GM19025 (cell line): ENCODE results near the gene MCCC1.
"Not testable (repeated sequence)": the region's sequence is repeated elsewhere in the genome, so short reads cannot be mapped to it uniquely, and the experiment has no call there.

Source experiments
- ATAC-seq: cut with Tn5 transposase; IDR thresholded peaks from one replicate; pipeline ENCODE4 v1.9.1; 2021; ENCODE audit warnings: mild to moderate bottlenecking, low read depth, moderate library complexity; ENCODE audit not compliant: unreplicated experiment

Gene MCCC1

DNA sequence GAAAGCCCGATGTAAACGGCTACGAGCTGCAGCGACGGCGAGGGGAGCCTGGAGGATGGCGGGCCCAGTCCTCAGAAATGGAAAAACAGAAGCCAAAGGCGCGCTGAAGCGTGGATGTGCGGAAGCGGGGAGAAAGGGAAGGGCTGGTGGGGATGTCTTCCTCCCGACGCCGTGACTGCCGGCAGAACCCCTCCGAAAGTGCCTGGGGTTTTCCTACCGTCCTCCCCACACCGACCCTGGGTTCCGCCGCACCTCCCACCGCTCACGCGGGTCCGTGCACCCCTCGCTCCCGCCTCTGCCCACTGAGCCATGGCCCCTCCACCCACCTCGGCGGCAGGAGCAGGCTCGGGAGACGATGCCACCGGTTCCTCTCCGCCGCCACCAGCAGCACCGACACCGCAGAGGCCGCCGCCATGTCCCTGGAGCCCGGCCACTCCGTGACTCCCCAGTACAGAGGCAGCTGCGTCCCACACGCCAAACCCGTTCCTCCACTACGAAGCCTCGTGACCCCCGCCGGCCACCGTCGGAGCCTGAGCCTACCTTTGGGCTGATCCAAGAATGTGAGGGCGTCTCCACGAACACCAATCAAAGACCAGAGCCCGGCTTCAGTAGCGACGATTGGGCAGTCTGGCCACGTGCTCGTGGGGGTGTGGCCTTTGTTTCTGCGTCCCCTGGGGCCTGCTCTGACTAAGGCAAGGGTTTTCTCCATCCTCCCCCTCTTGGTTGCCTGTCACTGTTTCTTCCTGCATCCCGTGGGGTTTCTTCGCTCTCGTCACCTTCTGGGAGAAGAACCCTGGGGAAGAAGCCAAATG, at the start of gene MCCC1:
Gene MCCC1 (minus strand): TSS at position 471 of the 812 bp plus-strand sequence. CDS start 56 bp downstream, at position 415.
- ATAC-seq = peak; percentile 97

DNA sequence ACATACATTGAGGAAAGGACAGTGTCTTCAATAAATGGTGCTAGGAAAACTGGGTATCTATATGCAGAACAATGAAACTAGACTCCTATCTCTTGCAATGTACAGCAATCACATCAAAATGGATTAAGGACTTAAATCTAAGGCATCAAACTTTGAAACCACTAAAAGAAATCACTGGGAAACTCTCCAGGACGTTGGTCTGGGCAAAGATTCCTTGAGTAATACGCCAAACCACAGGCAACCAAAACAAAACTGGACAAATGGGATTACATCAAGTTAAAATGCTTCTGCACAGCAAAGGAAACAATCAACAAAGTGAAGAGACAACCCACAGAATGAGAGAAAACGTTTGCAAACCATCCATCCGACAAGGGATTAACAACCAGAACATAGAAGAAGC, 48.8 kb upstream of the MCCC1 start:
- no peak for ATAC-seq

DNA sequence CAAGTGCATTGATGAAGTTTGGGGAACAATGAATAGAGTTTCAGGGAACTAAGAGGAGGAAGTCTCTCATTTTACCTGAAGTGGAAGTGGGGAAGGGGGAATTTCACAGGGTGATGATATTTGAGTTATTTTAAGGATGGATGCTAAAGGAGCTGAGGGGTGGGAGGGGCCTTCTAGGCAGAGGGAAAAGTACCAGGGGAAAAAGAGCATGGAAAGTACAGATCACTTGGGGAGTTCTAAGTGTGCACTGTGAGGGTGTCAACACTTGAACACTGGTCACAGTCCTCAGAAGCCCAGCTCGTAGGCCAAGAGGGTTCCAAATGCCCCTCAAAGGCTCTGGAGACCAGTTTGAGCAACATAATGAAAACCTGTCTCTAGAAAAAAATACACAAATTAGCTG, 45.1 kb upstream of the MCCC1 start:
- no peak for ATAC-seq

DNA sequence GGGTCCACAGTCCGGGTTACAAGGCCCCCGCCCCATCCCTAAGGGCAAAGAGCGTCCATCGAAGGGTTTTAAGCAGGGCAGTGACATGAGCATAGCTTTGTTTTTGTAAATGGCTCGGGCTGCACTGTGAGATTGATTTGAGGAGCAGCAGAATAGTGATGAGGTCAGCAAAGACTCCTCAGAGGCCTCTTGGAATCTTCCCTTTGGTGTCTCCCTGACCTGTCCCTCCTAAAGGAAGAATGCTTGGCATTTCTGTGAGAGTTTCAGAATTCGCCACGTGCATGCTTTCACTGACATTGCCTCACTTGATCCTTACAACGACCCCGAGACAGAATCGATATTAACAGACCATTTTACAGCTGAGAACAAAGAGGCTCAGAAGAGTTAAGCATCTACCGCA, 42.9 kb upstream of the MCCC1 start:
- no peak for ATAC-seq

DNA sequence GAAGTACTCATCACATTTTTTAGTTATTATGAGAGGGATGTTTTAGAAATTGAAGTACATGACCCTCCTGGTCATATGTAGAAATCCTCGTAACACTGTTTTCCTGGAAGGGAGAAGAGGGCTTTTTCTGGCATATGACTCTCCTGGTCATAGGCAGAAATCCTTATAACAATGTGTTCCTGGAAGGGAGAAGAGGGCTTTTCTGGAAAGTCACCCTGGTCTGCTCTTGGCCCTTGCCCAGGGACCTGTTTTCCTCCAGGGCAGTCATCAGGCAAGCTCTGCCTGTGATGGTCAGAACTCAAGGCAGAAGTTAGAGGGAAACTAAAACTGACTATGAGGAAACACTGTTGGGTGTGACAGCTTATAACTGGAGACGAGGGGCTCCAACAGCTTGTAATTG, 35.5 kb upstream of the MCCC1 start:
- no peak for ATAC-seq

DNA sequence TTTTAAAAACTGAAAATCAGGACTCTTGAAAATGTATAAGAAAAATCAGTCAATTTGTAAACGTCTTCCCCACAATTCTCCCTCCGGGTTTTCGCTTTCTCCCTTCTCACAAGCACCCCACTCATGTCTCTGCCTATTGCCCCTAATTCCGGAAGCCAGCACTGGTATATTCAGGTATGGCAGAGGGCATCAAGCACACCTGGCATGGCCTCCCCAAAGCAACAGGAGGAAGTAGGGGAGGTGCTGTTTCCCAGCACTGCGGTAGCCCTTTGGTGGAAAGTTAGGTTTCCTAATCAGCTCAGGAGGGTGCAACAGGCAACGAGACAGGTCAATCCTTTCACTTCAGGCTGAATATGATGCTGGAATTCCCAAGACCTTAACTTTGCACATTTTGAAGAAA, 33.1 kb upstream of the MCCC1 start:
- ATAC-seq = no peak

DNA sequence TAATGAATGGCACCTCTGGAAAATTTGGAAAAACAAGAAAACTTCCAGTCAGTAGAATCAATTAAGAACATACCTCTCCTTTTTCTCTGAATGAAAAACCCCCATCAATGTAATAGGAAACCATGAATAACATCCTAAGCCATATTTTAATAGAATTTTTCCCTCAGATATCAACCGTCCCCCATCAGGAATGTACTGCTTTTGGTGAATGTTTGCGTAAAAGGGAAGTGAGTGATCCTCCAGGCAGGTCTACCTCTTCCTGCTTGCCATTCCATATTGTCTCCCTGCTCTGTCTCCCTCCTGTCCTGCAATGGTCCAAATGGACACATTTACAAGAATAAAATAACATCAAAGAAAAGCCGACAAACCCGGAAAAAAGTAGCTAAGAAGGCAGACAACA, 32.4 kb upstream of the MCCC1 start:
- ATAC-seq = no peak

DNA sequence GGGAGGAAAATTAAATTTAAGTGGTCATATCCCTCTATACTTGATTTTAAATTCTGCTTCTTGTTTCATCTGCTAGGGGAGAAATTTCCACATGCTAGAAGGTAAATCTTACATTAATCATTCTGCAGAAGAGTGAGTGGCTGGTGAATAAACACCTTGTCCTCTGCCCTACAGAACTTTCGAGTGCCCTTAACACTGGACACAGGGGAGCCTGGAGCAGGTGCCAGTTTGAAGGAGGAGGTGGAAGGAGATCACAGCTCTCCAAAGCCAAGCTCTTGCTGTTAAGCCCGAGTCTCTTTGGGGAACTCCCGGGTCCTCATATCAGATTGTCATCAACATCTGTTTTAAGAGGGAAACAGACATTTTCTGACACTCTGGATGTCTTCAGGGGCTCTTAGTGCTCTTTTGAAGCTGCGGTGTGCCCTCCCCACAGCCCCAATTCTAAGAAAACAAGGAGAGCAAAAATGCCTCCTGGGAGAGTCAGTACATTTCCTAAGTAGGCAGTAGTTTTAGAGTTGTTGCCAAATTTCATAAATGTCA, 32.0 kb upstream of the MCCC1 start:
- no peak for ATAC-seq

DNA sequence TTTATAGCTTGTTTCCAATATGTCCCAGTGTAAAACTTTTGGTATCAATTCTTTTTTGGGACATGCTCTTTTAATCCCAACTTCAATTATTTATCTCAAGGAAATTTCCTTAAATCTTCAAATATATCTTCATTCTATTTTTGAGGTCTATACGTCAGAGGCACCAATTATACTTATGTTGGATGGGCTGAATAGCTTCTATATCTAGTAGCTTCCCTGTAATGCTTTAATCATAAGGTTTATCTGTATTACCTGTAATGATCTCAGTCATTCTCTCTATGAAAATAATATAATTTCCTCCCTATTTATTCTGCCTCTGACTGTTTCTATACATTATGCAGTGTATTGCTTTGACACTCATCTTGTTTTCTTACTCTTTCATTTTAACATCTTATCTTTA, 29.9 kb upstream of the MCCC1 start:
- no peak for ATAC-seq

DNA sequence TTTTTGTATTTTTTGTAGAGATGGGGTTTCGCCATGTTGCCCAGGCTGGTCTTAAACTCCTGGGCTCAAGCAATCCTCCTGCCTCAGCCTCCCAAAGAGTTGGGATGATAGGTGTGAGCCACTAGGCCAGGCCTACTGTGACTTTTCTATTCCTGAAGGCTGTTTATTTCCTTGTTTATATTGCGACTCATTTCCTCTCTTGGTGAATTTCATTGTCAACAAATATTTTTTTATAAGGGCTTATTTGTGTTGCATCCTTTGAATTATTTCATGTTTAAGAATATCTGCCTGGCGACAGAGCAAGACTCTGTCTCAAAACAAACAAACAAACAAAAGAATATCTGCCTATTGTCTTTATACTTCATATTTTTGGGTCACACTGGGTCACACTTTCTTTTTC, 29.4 kb upstream of the MCCC1 start:
- ATAC-seq = no peak

DNA sequence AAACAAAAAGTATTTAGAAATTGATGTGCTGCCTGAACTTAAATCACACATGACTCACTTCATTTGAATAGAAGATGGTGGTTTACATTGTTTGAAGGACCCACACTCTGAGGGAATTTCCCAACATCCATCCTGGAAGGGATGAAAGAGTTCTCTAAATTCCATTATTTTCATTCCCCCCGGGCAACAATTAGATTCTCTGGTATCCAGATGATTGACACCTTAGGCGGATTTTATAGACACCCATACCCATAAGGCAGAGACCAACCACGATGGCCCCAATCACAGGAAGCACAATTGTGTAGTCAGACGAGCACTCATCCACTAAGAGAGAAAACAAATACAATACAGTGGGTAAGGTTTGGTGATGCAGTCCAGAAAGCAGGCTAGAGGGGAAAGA, 24.6 kb upstream of the MCCC1 start:
- ATAC-seq = no peak

DNA sequence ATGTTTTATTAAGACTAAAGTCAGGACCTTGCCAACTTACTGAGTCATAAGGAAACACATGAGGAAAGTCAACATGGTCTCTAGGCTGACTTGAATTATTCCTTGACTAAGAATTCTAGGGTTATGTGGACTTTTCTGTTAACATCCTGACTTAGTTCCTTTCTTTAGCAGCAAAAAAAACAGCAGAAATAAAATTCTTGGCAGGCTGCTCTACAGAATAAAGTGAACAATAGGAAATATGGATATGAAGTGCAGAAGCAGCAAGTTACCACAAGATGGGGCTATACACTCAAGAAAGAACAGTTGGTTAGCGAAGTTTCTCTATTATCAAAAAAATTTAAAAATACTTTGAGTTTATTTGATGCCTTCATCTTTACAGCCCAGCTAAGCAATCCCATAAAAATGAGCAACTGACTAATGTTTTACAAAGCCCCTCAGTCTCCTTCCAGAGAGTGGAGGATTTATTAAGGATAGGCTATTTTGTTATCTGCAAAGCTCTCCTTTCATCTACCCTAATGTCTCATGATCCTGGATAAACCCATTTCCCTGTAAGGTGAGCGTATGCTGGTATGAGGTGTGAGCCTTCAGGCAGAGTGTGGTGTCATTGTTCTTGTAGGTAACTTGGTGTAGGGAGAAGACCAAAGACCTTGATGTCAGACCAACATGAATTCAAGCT, 23.1 kb upstream of the MCCC1 start:
- no peak for ATAC-seq

DNA sequence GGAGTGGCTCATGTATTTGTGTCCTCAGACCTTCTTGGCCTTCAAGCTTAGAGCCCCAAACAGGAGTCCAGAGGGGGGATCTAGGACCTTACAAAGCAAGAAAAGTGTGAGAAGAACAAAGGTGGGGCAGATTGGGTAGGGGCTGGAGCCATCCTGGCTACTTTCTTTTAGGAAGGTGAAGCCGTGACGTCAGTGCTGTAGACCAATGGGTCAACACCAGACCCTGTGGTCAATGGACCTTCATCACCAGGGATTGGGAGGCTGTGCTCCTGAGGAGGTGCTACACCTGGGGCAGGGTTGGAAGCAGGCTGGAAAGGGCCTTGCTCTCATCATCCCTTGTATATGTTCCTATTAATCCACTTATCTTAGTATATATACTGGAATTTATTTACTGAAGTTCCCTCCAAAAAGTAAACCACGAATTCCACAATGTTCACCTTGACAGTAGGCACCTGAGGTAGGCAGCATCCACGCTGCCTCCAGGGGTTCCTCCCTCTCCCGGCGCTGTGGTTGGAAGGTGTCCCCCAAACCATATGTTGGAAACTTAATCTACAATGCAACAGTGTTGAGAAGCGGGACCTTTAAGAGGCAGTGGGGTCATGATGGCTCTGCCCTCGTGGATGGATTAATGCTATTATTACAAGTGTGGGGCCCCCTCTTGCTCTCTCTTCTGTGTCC, 21.4 kb upstream of the MCCC1 start:
- no peak for ATAC-seq

DNA sequence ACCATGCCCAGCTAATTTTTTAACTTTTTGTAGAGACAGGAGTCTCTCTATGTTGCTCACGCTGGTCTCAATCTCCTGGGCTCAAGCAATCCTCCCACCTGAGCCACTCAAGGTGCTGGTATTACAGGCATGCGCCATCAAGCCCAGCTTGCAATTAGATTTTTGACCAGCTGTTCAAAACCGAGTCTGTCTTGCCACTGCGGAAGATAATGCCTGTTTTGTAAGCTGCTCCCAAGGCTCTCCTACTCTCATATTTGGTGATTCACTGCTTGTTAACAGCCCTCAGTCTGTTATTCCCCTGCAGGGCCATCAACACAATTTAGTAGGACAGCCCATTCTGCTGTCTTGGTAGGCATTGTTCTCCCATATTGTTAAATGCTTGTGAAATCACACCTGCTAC, 17.8 kb upstream of the MCCC1 start:
- ATAC-seq = no peak

DNA sequence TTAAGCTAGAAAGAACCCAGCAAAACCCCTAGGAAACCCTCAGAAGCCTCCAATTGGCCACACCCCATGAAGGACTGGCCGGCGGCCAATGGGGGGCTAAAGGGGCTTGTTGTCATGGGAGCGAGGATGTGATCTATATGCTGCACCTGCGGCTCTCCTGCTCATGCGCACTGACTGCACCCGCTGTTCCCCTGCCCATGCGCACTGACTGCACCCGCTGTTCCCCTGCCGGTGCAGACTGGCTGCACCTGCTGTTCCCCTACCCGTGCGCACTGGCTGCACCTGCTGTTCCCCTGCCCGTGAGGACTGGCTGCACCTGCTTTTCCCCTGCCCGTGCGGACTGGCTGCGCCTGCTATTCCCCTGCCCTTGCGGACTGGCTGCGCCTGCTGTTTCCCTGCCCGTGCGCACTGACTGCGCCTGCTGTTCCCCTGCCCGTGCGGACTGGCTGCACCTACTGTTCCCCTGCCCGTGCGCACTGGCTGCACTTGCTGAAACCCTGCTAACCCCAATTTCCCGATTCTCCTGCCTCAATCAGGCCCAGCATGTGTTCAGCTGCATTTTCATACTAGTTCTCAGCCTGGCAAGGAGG, 16.8 kb upstream of the MCCC1 start:
- peak; percentile 68 for ATAC-seq

DNA sequence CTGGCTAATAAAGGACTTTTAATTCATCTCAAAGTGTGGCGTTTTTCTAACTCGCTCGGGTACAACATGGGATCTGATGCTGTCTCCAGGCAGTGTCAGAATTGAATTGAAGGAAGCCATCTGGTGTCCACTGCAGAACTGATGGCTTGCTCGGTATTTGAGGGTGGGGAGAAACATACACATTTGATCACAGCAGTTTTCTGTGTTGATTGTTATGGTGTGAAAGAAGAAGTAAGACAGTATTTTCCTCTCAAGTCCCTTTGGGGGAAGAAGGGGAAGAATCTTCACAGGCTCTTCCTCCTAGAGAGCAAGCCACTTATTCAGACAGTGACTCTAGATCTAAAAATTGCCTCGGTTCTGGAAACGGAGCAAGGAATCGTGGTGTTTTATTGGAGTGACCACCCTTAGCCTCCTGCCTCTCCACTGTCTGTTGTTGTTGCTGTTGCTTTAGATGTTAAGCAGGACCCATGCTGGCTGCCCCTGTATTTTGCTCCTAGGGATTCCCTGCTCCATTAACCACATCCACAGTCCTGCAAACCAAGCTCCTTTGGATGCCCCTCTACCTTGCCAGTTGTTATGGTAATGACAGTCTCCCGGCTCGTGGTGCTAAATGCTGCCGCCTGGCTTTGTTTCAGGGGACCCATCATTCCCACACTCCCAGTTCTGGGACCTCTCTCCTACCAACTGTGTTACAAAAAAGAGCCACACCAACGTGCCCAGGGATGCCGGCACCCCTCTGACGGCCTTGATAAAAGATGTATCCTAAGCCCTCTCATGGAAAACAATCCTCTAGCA, 15.3 kb upstream of the MCCC1 start:
- no peak for ATAC-seq

DNA sequence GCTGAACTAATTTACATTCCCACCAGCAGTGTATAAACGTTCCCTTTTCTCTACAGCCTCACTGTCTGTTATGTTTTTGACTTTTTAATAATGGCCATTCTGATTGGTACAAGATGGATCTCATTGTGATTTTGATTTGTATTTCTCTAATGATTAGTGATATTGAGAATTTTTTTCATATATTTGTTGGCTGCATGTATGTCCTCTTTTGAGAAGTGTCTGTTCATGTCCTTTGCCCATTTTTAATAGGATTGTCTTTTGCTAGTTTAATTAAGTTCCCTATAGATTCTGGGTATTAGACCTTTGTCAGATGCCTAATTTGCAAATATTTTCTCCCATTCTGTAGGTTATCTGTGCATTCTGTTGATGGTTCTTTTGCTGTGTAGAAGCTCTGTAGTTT, 10.6 kb upstream of the MCCC1 start:
- not testable (repeated sequence) for ATAC-seq

DNA sequence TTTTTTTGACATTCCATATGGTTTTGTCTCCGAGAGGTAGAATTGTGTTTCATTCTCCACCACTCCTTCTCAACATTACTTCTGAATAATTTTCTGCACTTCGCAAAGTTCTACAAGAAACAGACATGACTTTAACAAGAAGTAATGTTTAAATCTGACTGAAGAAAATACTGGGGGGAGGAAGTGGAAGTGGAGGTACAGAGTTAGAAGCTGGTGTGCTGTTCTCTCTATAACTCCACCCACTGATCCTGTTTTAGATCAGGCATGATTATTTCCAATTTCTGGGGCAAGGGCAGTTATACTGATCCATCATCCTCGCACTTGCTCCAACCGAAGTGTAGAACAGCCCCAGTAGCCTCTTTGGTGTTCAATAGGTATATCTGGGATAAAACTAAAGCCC, 9.2 kb upstream of the MCCC1 start:
- no peak for ATAC-seq

DNA sequence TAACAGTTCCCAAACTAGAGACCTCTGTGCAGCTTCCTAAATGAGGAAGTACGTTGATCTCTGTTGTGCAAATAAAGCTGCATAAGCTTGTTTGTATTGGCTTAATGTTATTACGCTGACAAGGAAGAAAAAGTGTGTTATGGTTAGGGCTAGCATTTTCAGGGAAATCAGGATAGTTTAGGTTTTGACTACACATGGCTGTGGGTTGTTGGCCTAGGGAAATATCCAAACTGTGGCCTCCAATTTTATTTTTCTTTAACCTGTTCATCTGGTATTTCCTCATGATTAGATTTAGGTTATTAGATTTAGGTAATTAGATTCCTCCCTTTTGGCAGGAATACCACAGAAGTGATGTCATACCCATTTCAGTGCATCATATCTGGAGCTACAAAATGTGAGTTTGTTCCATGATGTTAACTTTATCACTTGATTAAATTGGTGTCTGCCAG, 8.7 kb upstream of the MCCC1 start:
- no peak for ATAC-seq

DNA sequence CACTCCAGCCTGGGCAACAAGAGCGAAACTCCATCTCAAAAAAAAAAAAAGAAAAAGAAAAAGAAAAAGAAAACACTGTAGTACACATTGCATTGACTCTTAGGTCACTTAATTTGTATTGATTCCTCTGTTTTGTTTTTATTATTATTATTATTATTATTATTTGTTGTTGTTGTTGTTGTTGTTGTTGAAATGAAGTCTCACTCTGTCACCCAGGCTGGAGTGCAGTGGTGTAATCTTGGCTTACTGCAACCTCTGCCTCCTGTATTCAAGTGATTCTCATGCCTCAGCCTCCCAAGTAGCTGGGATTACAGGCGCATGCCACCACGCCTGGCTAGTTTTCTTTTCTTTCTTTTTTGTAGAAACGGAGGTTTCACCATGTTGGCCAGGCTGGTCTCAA, 8.1 kb upstream of the MCCC1 start:
- not testable (repeated sequence) for ATAC-seq
